Measurements from ENCODE around the gene AQP5.

DNA sequence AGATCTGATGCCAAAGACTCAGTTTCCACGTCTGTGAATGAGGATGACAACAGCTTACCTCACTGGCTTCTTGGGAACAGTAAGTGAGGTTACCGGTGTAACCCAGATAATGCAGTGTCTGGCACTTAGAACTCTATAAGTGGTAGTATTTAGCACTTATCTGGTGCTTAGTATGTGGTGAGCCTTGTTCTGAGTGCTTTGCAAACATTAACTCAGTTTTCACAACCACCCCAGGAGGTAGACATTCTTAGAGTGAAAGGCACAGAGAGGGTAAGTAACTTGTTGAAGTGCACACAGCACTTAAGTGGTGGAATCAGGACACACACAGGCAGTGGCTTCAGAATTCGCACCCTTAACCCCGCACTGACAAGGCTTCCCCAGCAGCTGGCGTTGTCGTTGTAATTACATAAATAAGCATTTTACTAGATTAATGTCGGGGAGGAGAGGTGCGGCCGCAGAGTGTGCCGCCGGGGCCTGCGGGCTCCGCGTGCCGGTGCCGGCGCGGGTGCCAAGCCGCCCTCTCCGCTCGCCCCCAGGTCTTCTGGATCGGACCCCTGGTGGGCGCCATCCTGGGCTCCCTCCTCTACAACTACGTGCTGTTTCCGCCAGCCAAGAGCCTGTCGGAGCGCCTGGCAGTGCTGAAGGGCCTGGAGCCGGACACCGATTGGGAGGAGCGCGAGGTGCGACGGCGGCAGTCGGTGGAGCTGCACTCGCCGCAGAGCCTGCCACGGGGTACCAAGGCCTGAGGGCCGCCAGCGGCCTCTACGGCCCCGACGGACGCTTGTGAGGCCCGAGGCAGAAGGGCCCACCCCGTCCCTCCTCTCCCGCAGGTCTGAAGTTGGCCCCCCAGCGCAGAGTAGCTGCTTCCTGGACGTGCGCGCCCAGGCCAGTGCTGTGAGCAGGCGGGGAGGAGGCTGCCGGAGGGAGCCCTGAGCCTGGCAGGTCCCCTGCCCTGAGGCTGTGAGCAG, 6.5 kb upstream of the AQP5 start:
- no peak for TF ChIP-seq POLR2A (IDR thresholded peaks at IDR 0.05)
- TF ChIP-seq CTCF (IDR thresholded peaks at IDR 0.05) = no peak
